H9 (cell line): ENCODE measurements around the gene HLA-G. TPM values are rescaled to one million over a fixed set of nuclear protein-coding genes. Genes with fewer than 3 reads are reported as not detected.

Source experiments
- DNase-seq: peaks from one replicate; pipeline ENCODE4 v3.0.0-alpha.2; 2017
- H2AFZ ChIP-seq: one replicate; pipeline ENCODE4 v1.6.1; 2013; ENCODE audit warnings: mild to moderate bottlenecking, low read length, control low read depth, moderate library complexity
- H2AK5ac ChIP-seq: 2 replicates; pipeline ENCODE4 v1.6.1; 2013; ENCODE audit warnings: low read length, control low read depth, mixed read lengths; ENCODE audit not compliant: insufficient read length
- H2BK120ac ChIP-seq: one replicate; pipeline ENCODE4 v1.6.1; 2013; ENCODE audit warnings: low read depth, mild to moderate bottlenecking, low read length, control low read depth, inconsistent platforms; ENCODE audit not compliant: poor library complexity, severe bottlenecking
- H2BK12ac ChIP-seq: 2 replicates; pipeline ENCODE4 v1.6.1; 2013; ENCODE audit warnings: low read length, control low read depth, mixed read lengths, low read depth; ENCODE audit not compliant: insufficient read length
- H2BK15ac ChIP-seq: 2 replicates; pipeline ENCODE4 v1.6.1; 2013; ENCODE audit warnings: low read depth, low read length, control low read depth
- H2BK20ac ChIP-seq: one replicate; pipeline ENCODE4 v1.6.1; 2013; ENCODE audit warnings: low read depth, mild to moderate bottlenecking, low read length, control low read depth, inconsistent platforms; ENCODE audit not compliant: poor library complexity, severe bottlenecking
- H2BK5ac ChIP-seq: 2 replicates; pipeline ENCODE4 v1.6.1; 2013; ENCODE audit warnings: low read length, control low read depth, mixed read lengths; ENCODE audit not compliant: insufficient read length
- H3K14ac ChIP-seq: 2 replicates; pipeline ENCODE4 v1.6.1; 2013; ENCODE audit warnings: low read length, control low read depth; ENCODE audit not compliant: insufficient read depth
- H3K18ac ChIP-seq: 2 replicates; pipeline ENCODE4 v1.6.1; 2013; ENCODE audit warnings: low read depth, mild to moderate bottlenecking, mixed read lengths, low read length, control low read depth; ENCODE audit not compliant: insufficient read length
- H3K23ac ChIP-seq: 2 replicates; pipeline ENCODE4 v1.6.1; 2013; ENCODE audit warnings: low read length, control low read depth, mixed read lengths, low read depth; ENCODE audit not compliant: insufficient read length
- H3K23me2 ChIP-seq: 2 replicates; pipeline ENCODE4 v1.6.1; 2013; ENCODE audit warnings: low read depth, mild to moderate bottlenecking, mixed read lengths, low read length, control low read depth; ENCODE audit not compliant: insufficient read length, poor library complexity, severe bottlenecking
- H3K27ac ChIP-seq: 2 replicates; pipeline ENCODE4 v1.5.1; 2013; ENCODE audit warnings: low read length, control low read depth, mixed read lengths, low read depth; ENCODE audit not compliant: insufficient read length
- H3K27me3 ChIP-seq: 2 replicates; pipeline ENCODE4 v1.6.1; 2013; ENCODE audit warnings: low read length, control low read depth, inconsistent platforms; ENCODE audit not compliant: insufficient read depth
- H3K4ac ChIP-seq: 2 replicates; pipeline ENCODE4 v1.6.1; 2013; ENCODE audit warnings: low read depth, mild to moderate bottlenecking, control low read depth, inconsistent platforms, low read length, moderate library complexity
- H3K4me1 ChIP-seq: 2 replicates; pipeline ENCODE4 v1.6.1; 2013; ENCODE audit warnings: low read length, control low read depth, inconsistent platforms; ENCODE audit not compliant: insufficient read depth
- H3K4me2 ChIP-seq: 2 replicates; pipeline ENCODE4 v1.6.1; 2013; ENCODE audit warnings: low read length, control low read depth, mixed read lengths; ENCODE audit not compliant: insufficient read length, insufficient read depth
- H3K56ac ChIP-seq: 2 replicates; pipeline ENCODE4 v1.6.1; 2013; ENCODE audit warnings: low read depth, mild to moderate bottlenecking, mixed read lengths, low read length, control low read depth; ENCODE audit not compliant: insufficient read length
- H3K79me1 ChIP-seq: 2 replicates; pipeline ENCODE4 v1.6.1; 2013; ENCODE audit warnings: low read depth, mild to moderate bottlenecking, moderate library complexity, low read length, control low read depth, inconsistent platforms; ENCODE audit not compliant: insufficient read depth, poor library complexity, severe bottlenecking
- H3K79me2 ChIP-seq: 2 replicates; pipeline ENCODE4 v1.6.1; 2013; ENCODE audit warnings: low read length, control low read depth, inconsistent platforms; ENCODE audit not compliant: insufficient read depth
- H3K9ac ChIP-seq: 2 replicates; pipeline ENCODE4 v1.6.1; 2013; ENCODE audit warnings: low read length, control low read depth, mixed read lengths; ENCODE audit not compliant: insufficient read length; ENCODE audit errors: extremely low read depth
- H3K9me3 ChIP-seq: one replicate; pipeline ENCODE4 v1.6.1; 2013; ENCODE audit warnings: low read depth, low read length, inconsistent platforms; ENCODE audit not compliant: control insufficient read depth
- H3T11ph ChIP-seq: one replicate; pipeline ENCODE4 v1.6.1; 2013; ENCODE audit warnings: mild to moderate bottlenecking, low read length, control low read depth, inconsistent platforms
- H4K20me1 ChIP-seq: one replicate; pipeline ENCODE4 v1.6.1; 2013; ENCODE audit not compliant: control insufficient read depth, insufficient read length, insufficient read depth
- H4K5ac ChIP-seq: 2 replicates; pipeline ENCODE4 v1.6.1; 2013; ENCODE audit warnings: low read depth, mild to moderate bottlenecking, mixed read lengths, low read length, control low read depth; ENCODE audit not compliant: insufficient read length
- H4K8ac ChIP-seq: replicated peaks from 2 replicates; pipeline ENCODE4 v1.6.1; 2013; ENCODE audit warnings: low read length, control low read depth, mixed read lengths, low read depth; ENCODE audit not compliant: insufficient read length
- H4K91ac ChIP-seq: 2 replicates; pipeline ENCODE4 v1.6.1; 2013; ENCODE audit warnings: low read depth, mild to moderate bottlenecking, moderate library complexity, mixed read lengths, low read length, control low read depth; ENCODE audit not compliant: insufficient read length
- H3K27ac Mint-ChIP-seq, 3 experiments: 2 replicates in 2 of 3; 3 replicates in 1 of 3; pipeline ENCODE4 v1.8.0; 2020 to 2021; ENCODE audit warnings: mixed read lengths in 3 of 3, mild to moderate bottlenecking in 1 of 3, moderate library complexity in 1 of 3
- H3K27me3 Mint-ChIP-seq: 2 replicates; pipeline ENCODE4 v1.8.0; 2021; ENCODE audit warnings: low read depth, mild to moderate bottlenecking, moderate library complexity, mixed read lengths
- H3K36me3 Mint-ChIP-seq, 3 experiments: 2 replicates in 2 of 3; 3 replicates in 1 of 3; pipeline ENCODE4 v1.8.0; 2020 to 2021; ENCODE audit warnings: low read depth in 3 of 3, mixed read lengths in 3 of 3; ENCODE audit not compliant: insufficient read depth in 1 of 3
- H3K4me1 Mint-ChIP-seq, 2 experiments: 2 replicates each; pipeline ENCODE4 v1.8.0; 2020; ENCODE audit warnings: mixed read lengths in 2 of 2
- H3K4me3 Mint-ChIP-seq, 2 experiments: 2 replicates in 1 of 2; 3 replicates in 1 of 2; pipeline ENCODE4 v1.8.0; 2020 to 2021; ENCODE audit warnings: mild to moderate bottlenecking in 2 of 2, mixed read lengths in 2 of 2, moderate library complexity in 1 of 2
- H3K9me3 Mint-ChIP-seq, 2 experiments: 2 replicates in 1 of 2; 3 replicates in 1 of 2; pipeline ENCODE4 v1.8.0; 2020; ENCODE audit warnings: mild to moderate bottlenecking in 2 of 2, mixed read lengths in 2 of 2, moderate library complexity in 1 of 2
- CTCF ChIP-seq: fragments of 200-600 bp; sonication (generic); conservative IDR thresholded peaks from 3 replicates; pipeline ENCODE4 v1.8.0; 2021; ENCODE audit warnings: antibody characterized with exemption, mild to moderate bottlenecking
- WGBS: extraction: QIAGEN DNeasy Blood & Tissue Kit; methylation state at CpG from one replicate; pipeline ENCODE4 v1.1.7; 2013; ENCODE audit warnings: missing lambda C conversion rate, low lambda C conversion rate, mixed read lengths; ENCODE audit not compliant: insufficient read length; ENCODE audit errors: extremely low coverage; 5-methylcytosine and 5-hydroxymethylcytosine counted together
- total RNA-seq: library from RNA; stranded (reverse); gene quantifications from 2 replicates; pipeline ENCODE4 v1.2.1, GENCODE V29; 2021

HLA-G gene
- total RNA-seq, 1 experiment from 2014 or later: 2.7 TPM

GRCh38 chr6:29834564-29835436 is 7.2 kb downstream of the HLA-G start:
- Histone ChIP-seq H4K20me1 (no peaks in the 10 kb centered on the region), H3K4me1 (no peaks in the 10 kb centered on the region), H3K4me2 (no peak overlapping the region), H2AFZ (no peak overlapping the region), H3K27ac (no peak overlapping the region), H3T11ph (no peak overlapping the region), H2BK15ac (no peak overlapping the region), H2BK12ac (no peak overlapping the region), H2AK5ac (no peak overlapping the region), H3K56ac (no peak overlapping the region), H3K23ac (no peak overlapping the region), H3K18ac (no peak overlapping the region), H3K23me2 (no peaks in the 10 kb centered on the region), H2BK5ac (no peak overlapping the region), H3K79me1 (no peaks in the 10 kb centered on the region), H3K9me3 (no peaks in the 10 kb centered on the region), H3K14ac (no peak overlapping the region), H3K27me3 (no peaks in the 10 kb centered on the region; the same call in 1 of the 2 replicates), H3K4ac (no peak overlapping the region), H4K8ac (no peak overlapping the region), H2BK20ac (no peak overlapping the region), H3K79me2 (no peaks in the 10 kb centered on the region), H4K91ac (no peak overlapping the region), H2BK120ac (no peak overlapping the region), H4K5ac (no peak overlapping the region), H3K9ac (no peak overlapping the region)
- DNase-seq: peak; percentile 72
- H3K27me3 Mint-ChIP-seq: peaks cover 29% of the 10 kb centered on the region
- no peaks in the 10 kb centered on the region for H3K9me3 Mint-ChIP-seq
- TF ChIP-seq CTCF: peak; percentile 98
- no peak overlapping the region for H3K27ac Mint-ChIP-seq
- no CpG with 5 or more reads among the region's 16 CpGs for WGBS
- H3K4me1 Mint-ChIP-seq: peaks cover 3 to 9% of the 10 kb centered on the region in 2 experiments; a peak in 3 of 4 replicates
- no peak overlapping the region for H3K4me3 Mint-ChIP-seq
- no peaks in the 10 kb centered on the region; a peak in 2 of 7 replicates for H3K36me3 Mint-ChIP-seq
